IMR-90 (cell line): ENCODE results near the gene ABCC4.

Source experiments
- CEBPB ChIP-seq: IDR thresholded peaks from 2 replicates; pipeline ENCODE4 v1.6.1; 2012; ENCODE audit warnings: low read depth, low read length, improper control_type of control experiment
- CTCF ChIP-seq: conservative IDR thresholded peaks from 2 replicates; pipeline ENCODE4 v1.5.1; 2012; ENCODE audit warnings: mild to moderate bottlenecking, low read depth, low read length, improper control_type of control experiment
- POLR2A ChIP-seq: IDR thresholded peaks from 2 replicates; pipeline ENCODE4 v1.6.1; 2012; ENCODE audit warnings: mild to moderate bottlenecking, low read depth, low read length
- USF2 ChIP-seq: fragments of 150-350 bp; IDR thresholded peaks from 2 replicates; pipeline ENCODE4 v1.6.1; 2017; ENCODE audit warnings: mild to moderate bottlenecking, antibody characterized with exemption, low read length, low read depth

- no peak for TF ChIP-seq CTCF
- no peak for TF ChIP-seq POLR2A
- no peak for TF ChIP-seq USF2
- no peak for TF ChIP-seq CEBPB
These were observed 162.2 kb downstream of the ABCC4 start for GRCh38 chr13:95138876-95139585.
